GM21515 (cell line): ENCODE measurements around the gene NECTIN1.

Experiments
- ATAC-seq: cut with Tn5 transposase; IDR thresholded peaks from one replicate; pipeline ENCODE4 v1.9.1; 2021; ENCODE audit not compliant: unreplicated experiment

NECTIN1 gene

DNA sequence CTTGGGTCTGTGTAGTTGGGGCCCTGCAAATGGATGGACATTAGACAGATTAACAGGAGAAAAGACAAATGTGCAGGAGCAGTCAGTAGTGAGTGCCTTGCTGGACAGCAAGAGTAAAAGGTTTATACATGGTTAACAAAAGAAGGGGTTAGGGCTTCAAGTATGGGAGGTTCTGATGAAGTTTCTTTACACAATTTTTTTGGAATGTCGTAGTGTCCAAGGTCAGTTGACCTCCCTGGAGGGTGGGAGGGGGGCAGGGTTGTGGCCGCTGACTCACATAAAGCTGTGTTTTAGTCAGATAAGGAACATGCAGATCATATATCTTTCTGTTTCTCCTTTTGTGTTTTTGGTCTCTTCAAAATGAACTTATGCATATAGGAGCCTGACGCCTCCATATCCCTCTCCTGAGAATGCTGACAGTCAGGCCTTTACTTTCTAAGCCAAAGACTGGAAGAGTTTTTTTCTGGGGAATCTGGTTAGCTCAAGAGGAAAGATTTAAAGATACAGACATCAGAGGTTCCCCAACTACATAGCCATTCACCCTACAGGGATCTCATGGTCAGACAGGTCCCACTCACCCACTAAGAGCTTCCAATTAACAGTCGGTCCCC, 134.3 kb downstream of the NECTIN1 start:
- ATAC-seq: no peak

DNA sequence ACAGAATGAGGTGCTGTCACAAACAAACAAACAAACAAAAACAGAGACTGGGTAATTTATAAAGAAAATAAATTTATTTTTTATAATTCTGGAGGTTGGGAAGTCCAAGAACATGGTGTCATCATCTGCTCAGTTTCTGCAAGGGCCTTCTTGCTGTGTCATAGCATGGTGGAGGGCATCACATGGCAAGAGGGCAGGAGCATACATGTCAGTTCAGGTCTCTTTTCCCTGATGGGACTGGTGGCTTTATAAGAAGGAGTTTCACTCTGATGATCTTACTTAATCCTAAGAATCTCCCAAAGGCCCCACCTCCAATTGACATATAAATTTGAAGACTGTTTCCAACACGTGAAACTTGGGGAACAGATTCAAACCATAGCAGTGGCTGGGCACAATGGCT, 135.7 kb downstream of the NECTIN1 start:
- ATAC-seq: no peak

DNA sequence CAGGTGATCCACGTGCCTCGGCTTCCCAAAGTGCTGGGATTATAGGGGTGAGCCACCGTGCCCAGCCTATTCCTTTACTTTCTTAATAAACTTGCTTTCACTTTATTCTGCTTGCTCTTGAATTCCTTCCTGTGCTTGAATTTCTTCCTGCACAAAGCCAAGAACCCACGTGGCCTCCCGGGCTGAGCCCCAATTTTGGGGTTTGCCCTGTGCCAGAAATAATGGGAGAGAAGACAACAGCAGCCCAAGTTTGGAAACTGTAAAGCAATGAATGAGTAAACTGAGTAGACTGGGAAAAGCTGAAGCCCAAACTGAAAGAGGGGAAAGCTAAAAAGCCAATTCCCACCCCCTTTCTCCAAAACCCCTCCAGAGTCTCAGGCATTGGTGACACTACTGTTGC, 136.4 kb downstream of the NECTIN1 start:
- ATAC-seq: no peak

DNA sequence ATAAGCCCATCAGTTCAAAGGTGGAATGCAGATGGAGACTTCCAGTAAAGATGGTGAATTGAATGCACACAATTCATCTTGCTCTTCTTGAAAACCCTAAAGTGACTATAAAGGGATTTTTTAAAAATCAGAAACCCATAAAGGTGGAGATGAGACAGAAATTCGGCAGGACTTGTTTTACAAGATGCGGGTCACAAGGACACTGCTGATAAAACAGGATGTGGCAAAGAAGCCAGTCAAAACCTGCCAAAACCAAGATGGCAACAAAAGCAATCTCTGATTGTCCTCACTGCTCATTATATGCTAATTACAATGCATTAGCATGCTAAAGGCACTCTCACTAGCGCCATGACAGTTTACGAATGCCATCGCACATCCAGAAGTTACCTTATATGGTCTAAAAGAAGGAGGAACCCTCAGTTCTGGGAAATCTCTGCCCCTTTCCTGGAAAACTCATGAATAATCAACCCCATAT, 137.1 kb downstream of the NECTIN1 start:
- no peak for ATAC-seq

DNA sequence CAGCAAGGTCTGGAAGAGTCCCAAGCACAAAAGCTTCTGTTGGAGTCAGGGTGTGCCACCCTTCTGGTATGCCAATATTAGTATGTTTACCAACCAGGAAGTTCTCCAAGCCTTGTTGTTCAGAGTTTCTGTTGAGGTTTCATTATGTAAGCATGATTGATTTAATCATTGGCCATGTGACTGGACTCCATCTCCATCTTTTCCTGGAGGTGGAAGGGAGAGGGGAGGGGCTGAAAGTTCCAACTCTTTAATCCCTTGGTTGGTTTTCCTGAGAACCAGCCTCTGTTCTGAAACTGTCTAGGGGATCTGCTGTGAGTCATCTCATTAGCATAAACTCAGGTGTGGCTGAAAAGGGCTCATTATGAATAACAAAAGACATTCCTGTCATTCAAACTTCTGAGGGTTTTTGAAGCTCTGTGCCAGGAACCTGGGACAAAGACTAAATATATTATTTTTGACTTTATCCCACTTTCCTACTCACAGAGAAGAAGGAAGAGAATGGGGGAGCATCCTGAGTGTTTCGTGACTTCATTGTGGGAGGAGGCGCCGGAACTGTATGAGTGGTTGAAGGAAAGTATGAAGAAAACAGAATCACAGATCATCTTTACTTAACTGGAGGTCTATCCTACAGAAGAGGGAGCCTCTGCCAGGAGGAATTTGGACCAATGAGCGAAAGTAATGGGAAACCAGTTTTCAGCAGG, 138.2 kb downstream of the NECTIN1 start:
- no peak for ATAC-seq

DNA sequence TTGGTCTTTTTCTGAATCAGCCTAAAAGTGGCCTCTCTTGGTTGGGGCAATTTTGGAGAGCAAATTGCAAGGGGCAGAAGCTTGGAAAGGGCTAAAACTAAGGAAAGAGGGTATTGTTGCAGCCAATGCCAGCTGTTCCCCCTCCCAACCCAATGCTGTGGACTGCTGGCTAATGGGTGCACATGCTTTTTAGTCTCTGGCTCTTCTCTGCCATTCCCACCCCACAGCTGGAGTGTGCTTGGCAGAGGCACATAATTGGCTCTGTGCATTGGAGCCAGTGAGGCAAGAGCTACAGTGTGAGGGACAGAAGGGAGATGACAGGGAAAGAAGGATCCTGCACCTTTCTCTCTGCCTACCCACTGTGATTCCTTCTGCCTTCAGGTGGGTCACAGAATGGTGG, 140.0 kb downstream of the NECTIN1 start:
- no peak for ATAC-seq
